ENCODE results near the gene LRRFIP1. TPM values are rescaled to one million over a fixed set of nuclear protein-coding genes. Genes with fewer than 3 reads are reported as not detected.

LRRFIP1 gene
- total and polyA plus RNA-seq, 12 donors = 18.7 to 79.7 (median 51.8) TPM

GRCh38 chr2:237581326-237581725, 46.1 kb upstream of the LRRFIP1 start:
- no peaks in the 10 kb centered on the region for H3K9me3 ChIP-seq (replicated peaks in 1 of 3)
- no peak for DNase-seq
- intact Hi-C loops (cut with DNase I) = loop anchor here in 1 of 2 donors (5.0 kb wide), 1 partner anchor 91 kb away; no protein-coding TSS in a partner anchor
- no peak for TF ChIP-seq CTCF (IDR thresholded peaks at IDR 0.05)
- TF ChIP-seq POLR2A (IDR thresholded peaks at IDR 0.05) = no peak
- peak overlapping the region in 1 of 5 donors; percentile 75 for H3K27ac ChIP-seq
- peaks cover 4 to 9% of the 10 kb centered on the region in 2 donors for H3K4me1 ChIP-seq (replicated peaks in 1 of 2)
- H3K36me3 ChIP-seq (replicated peaks in 1 of 2) = no peaks in the 10 kb centered on the region
- no peak overlapping the region for H3K4me3 ChIP-seq
- WGBS, 4 donors = 79 to 85% (median 81%) methylated on average over 6 of the region's 6 CpGs
- H3K27me3 ChIP-seq = no peaks in the 10 kb centered on the region

GRCh38 chr2:237581751-237582746, 45.3 kb upstream of the LRRFIP1 start:
- H3K36me3 ChIP-seq (replicated peaks in 1 of 2) = no peaks in the 10 kb centered on the region
- DNase-seq = peak; percentile 48 to 90 (median 74)
- peak overlapping the region in 2 of 5 donors; percentile 74 to 75 for H3K27ac ChIP-seq
- 21 to 36% (median 26%) methylated on average over 6 to 25 of the region's 25 CpGs for WGBS, 4 donors
- intact Hi-C loops (cut with DNase I) = loop anchor here (2.0 to 5.0 kb wide), 2 partner anchors 90 to 161 kb away; no protein-coding TSS in a partner anchor
- H3K4me1 ChIP-seq (replicated peaks in 1 of 2) = peaks cover 4 to 9% of the 10 kb centered on the region in 2 donors
- no peak overlapping the region for H3K4me3 ChIP-seq
- no peaks in the 10 kb centered on the region for H3K27me3 ChIP-seq
- TF ChIP-seq CTCF (IDR thresholded peaks at IDR 0.05) = peak; percentile 20 to 61 (median 52)
- no peak for TF ChIP-seq POLR2A (IDR thresholded peaks at IDR 0.05)
- no peaks in the 10 kb centered on the region for H3K9me3 ChIP-seq (replicated peaks in 1 of 3)

- Histone ChIP-seq H3K27ac (no peak overlapping the region), H3K9me3 (replicated peaks in 1 of 3) (no peaks in the 10 kb centered on the region), H3K4me1 (replicated peaks in 1 of 2) (peaks cover 4 to 9% of the 10 kb centered on the region in 2 donors), H3K27me3 (no peaks in the 10 kb centered on the region), H3K4me3 (no peak overlapping the region), H3K36me3 (replicated peaks in 1 of 2) (no peaks in the 10 kb centered on the region)
- 87 to 92% (median 90%) methylated on average over 10 to 19 of the region's 19 CpGs for WGBS, 4 donors
- intact Hi-C loops (cut with DNase I) = loop anchor here (2.0 to 5.0 kb wide), 2 partner anchors 89 to 159 kb away; no protein-coding TSS in a partner anchor
- no peak for DNase-seq
- TF ChIP-seq CTCF (IDR thresholded peaks at IDR 0.05) = no peak
- TF ChIP-seq POLR2A (IDR thresholded peaks at IDR 0.05) = no peak
Measured at GRCh38 chr2:237583385-237584295, 43.7 kb upstream of the LRRFIP1 start.

Measured in adrenal gland (tissue), 12 donors.